HEK293 (cell line): ENCODE measurements around the gene WWC1.

Source experiments
- HOXC10 ChIP-seq: sonication (generic); formaldehyde crosslinking; IDR thresholded peaks from 2 replicates; pipeline ENCODE4 v1.8.1; 2023; ENCODE audit warnings: mild to moderate bottlenecking, missing genetic modification reagents
- MZF1 ChIP-seq: fragments of 450-650 bp; formaldehyde crosslinking; IDR thresholded peaks from 2 replicates; pipeline ENCODE4 v1.5.1; 2017; ENCODE audit warnings: missing biosample characterization, missing genetic modification characterization, borderline replicate concordance
- RBAK ChIP-seq: fragments of 450-650 bp; formaldehyde crosslinking; IDR thresholded peaks from 2 replicates; pipeline ENCODE4 v1.5.1; 2016; ENCODE audit warnings: missing biosample characterization, missing genetic modification characterization
- SP7 ChIP-seq: fragments of 450-650 bp; formaldehyde crosslinking; IDR thresholded peaks from 2 replicates; pipeline ENCODE4 v1.5.1; 2016; ENCODE audit warnings: missing biosample characterization, missing genetic modification characterization
- WT1 ChIP-seq: fragments of 450-650 bp; formaldehyde crosslinking; IDR thresholded peaks from 2 replicates; pipeline ENCODE4 v1.5.1; 2016; ENCODE audit warnings: missing biosample characterization, missing genetic modification characterization
- ZBTB17 ChIP-seq: fragments of 450-650 bp; formaldehyde crosslinking; IDR thresholded peaks from 2 replicates; pipeline ENCODE4 v1.5.1; 2016; ENCODE audit warnings: missing biosample characterization, missing genetic modification characterization
- ZEB2 ChIP-seq: fragments of 450-650 bp; formaldehyde crosslinking; IDR thresholded peaks from 2 replicates; pipeline ENCODE4 v1.5.1; 2016; ENCODE audit warnings: missing biosample characterization, missing genetic modification characterization
- ZNF555 ChIP-seq: fragments of 450-650 bp; formaldehyde crosslinking; conservative IDR thresholded peaks from 2 replicates; pipeline ENCODE4 v1.5.1; 2017; ENCODE audit warnings: missing biosample characterization, mild to moderate bottlenecking, missing genetic modification characterization, inconsistent platforms
- ZNF621 ChIP-seq: fragments of 450-650 bp; formaldehyde crosslinking; IDR thresholded peaks from 2 replicates; pipeline ENCODE4 v1.5.1; 2017; ENCODE audit warnings: missing biosample characterization, missing genetic modification characterization
- ZXDB ChIP-seq: fragments of 450-650 bp; formaldehyde crosslinking; IDR thresholded peaks from 2 replicates; pipeline ENCODE4 v1.5.1; 2016; ENCODE audit warnings: missing biosample characterization, missing genetic modification characterization
- TF ChIP-seq, protein P1 (sequence below): fragments of 450-650 bp; formaldehyde crosslinking; IDR thresholded peaks from 2 replicates; pipeline ENCODE4 v1.5.1; 2016; ENCODE audit warnings: missing biosample characterization, missing genetic modification characterization, borderline replicate concordance
- TF ChIP-seq, protein P2 (sequence below): fragments of 450-650 bp; formaldehyde crosslinking; IDR thresholded peaks from 2 replicates; pipeline ENCODE4 v1.5.1; 2016; ENCODE audit warnings: missing biosample characterization, missing genetic modification characterization
- TF ChIP-seq, protein P3 (sequence below): fragments of 450-650 bp; IDR thresholded peaks from 2 replicates; pipeline ENCODE4 v1.5.1; 2018; ENCODE audit warnings: missing biosample characterization, missing genetic modification characterization
- TF ChIP-seq, protein P4 (sequence below): fragments of 450-650 bp; formaldehyde crosslinking; IDR thresholded peaks from 2 replicates; pipeline ENCODE4 v1.5.1; 2016; ENCODE audit warnings: missing biosample characterization, missing genetic modification characterization
- TF ChIP-seq, protein P5 (sequence below): fragments of 450-650 bp; formaldehyde crosslinking; IDR thresholded peaks from 2 replicates; pipeline ENCODE4 v1.5.1; 2016; ENCODE audit warnings: missing biosample characterization, missing genetic modification characterization

The WWC1 gene

DNA sequence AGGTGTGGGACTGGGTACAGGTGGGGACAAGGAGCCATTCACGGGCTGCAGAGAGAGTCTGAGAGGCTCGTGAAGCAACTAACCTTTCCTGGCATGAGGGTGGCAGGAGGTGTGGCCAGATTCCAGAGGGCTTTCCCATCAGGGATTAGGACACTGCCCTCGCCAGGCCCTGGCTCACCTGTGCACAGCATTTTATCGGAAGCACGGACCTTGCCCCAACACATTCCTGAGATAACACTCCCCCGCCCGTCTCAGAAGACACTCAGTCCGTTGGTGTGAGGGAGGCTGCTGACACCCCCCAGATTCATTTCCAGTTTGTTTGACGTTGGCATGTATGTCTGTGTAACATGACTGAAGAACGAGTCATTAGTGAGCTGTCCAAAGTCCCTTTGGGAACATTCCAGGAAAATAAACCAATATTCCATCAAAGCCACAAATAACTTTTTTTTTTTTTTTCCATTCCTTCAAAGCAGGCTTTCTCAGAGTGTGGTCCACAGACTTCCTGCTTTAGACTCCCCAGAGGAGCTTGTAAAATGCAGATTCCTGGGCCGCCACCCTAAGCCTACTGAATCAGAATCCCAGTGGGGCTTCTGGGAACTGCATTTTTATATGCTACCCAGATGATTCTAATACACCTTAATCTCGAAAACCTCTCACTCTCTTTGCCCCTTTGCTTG, 23.4 kb downstream of the WWC1 start (continued):
- TF ChIP-seq, protein P1, sequence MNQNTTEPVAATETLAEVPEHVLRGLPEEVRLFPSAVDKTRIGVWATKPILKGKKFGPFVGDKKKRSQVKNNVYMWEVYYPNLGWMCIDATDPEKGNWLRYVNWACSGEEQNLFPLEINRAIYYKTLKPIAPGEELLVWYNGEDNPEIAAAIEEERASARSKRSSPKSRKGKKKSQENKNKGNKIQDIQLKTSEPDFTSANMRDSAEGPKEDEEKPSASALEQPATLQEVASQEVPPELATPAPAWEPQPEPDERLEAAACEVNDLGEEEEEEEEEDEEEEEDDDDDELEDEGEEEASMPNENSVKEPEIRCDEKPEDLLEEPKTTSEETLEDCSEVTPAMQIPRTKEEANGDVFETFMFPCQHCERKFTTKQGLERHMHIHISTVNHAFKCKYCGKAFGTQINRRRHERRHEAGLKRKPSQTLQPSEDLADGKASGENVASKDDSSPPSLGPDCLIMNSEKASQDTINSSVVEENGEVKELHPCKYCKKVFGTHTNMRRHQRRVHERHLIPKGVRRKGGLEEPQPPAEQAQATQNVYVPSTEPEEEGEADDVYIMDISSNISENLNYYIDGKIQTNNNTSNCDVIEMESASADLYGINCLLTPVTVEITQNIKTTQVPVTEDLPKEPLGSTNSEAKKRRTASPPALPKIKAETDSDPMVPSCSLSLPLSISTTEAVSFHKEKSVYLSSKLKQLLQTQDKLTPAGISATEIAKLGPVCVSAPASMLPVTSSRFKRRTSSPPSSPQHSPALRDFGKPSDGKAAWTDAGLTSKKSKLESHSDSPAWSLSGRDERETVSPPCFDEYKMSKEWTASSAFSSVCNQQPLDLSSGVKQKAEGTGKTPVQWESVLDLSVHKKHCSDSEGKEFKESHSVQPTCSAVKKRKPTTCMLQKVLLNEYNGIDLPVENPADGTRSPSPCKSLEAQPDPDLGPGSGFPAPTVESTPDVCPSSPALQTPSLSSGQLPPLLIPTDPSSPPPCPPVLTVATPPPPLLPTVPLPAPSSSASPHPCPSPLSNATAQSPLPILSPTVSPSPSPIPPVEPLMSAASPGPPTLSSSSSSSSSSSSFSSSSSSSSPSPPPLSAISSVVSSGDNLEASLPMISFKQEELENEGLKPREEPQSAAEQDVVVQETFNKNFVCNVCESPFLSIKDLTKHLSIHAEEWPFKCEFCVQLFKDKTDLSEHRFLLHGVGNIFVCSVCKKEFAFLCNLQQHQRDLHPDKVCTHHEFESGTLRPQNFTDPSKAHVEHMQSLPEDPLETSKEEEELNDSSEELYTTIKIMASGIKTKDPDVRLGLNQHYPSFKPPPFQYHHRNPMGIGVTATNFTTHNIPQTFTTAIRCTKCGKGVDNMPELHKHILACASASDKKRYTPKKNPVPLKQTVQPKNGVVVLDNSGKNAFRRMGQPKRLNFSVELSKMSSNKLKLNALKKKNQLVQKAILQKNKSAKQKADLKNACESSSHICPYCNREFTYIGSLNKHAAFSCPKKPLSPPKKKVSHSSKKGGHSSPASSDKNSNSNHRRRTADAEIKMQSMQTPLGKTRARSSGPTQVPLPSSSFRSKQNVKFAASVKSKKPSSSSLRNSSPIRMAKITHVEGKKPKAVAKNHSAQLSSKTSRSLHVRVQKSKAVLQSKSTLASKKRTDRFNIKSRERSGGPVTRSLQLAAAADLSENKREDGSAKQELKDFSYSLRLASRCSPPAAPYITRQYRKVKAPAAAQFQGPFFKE (tag by site-specific recombination), result no peak
- TF ChIP-seq ZNF555 (tag by site-specific recombination) (no peak), WT1 (no peak), RBAK (tag by site-specific recombination) (no peak), HOXC10 (CRISPR knock-in tag) (no peak), ZEB2 (peak; percentile 76), ZNF621 (tag by site-specific recombination) (no peak), ZBTB17 (peak; percentile 40), MZF1 (no peak), ZXDB (tag by site-specific recombination) (no peak), SP7 (tag by site-specific recombination) (no peak)
- TF ChIP-seq, protein P2, sequence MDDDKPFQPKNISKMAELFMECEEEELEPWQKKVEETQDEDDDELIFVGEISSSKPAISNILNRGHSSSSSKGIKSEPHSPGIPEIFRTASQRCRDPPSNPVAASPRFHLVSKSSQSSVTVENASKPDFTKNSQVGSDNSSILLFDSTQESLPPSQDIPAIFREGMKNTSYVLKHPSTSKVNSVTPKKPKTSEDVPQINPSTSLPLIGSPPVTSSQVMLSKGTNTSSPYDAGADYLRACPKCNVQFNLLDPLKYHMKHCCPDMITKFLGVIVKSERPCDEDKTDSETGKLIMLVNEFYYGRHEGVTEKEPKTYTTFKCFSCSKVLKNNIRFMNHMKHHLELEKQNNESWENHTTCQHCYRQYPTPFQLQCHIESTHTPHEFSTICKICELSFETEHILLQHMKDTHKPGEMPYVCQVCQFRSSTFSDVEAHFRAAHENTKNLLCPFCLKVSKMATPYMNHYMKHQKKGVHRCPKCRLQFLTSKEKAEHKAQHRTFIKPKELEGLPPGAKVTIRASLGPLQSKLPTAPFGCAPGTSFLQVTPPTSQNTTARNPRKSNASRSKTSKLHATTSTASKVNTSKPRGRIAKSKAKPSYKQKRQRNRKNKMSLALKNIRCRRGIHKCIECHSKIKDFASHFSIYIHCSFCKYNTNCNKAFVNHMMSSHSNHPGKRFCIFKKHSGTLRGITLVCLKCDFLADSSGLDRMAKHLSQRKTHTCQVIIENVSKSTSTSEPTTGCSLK (tag by site-specific recombination), result no peak
- TF ChIP-seq, protein P3, sequence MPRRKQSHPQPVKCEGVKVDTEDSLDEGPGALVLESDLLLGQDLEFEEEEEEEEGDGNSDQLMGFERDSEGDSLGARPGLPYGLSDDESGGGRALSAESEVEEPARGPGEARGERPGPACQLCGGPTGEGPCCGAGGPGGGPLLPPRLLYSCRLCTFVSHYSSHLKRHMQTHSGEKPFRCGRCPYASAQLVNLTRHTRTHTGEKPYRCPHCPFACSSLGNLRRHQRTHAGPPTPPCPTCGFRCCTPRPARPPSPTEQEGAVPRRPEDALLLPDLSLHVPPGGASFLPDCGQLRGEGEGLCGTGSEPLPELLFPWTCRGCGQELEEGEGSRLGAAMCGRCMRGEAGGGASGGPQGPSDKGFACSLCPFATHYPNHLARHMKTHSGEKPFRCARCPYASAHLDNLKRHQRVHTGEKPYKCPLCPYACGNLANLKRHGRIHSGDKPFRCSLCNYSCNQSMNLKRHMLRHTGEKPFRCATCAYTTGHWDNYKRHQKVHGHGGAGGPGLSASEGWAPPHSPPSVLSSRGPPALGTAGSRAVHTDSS (tag by site-specific recombination), result no peak
- TF ChIP-seq, protein P4, sequence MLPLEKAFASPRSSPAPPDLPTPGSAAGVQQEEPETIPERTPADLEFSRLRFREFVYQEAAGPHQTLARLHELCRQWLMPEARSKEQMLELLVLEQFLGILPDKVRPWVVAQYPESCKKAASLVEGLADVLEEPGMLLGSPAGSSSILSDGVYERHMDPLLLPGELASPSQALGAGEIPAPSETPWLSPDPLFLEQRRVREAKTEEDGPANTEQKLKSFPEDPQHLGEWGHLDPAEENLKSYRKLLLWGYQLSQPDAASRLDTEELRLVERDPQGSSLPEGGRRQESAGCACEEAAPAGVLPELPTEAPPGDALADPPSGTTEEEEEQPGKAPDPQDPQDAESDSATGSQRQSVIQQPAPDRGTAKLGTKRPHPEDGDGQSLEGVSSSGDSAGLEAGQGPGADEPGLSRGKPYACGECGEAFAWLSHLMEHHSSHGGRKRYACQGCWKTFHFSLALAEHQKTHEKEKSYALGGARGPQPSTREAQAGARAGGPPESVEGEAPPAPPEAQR (tag by site-specific recombination), result no peak
- TF ChIP-seq, protein P5, sequence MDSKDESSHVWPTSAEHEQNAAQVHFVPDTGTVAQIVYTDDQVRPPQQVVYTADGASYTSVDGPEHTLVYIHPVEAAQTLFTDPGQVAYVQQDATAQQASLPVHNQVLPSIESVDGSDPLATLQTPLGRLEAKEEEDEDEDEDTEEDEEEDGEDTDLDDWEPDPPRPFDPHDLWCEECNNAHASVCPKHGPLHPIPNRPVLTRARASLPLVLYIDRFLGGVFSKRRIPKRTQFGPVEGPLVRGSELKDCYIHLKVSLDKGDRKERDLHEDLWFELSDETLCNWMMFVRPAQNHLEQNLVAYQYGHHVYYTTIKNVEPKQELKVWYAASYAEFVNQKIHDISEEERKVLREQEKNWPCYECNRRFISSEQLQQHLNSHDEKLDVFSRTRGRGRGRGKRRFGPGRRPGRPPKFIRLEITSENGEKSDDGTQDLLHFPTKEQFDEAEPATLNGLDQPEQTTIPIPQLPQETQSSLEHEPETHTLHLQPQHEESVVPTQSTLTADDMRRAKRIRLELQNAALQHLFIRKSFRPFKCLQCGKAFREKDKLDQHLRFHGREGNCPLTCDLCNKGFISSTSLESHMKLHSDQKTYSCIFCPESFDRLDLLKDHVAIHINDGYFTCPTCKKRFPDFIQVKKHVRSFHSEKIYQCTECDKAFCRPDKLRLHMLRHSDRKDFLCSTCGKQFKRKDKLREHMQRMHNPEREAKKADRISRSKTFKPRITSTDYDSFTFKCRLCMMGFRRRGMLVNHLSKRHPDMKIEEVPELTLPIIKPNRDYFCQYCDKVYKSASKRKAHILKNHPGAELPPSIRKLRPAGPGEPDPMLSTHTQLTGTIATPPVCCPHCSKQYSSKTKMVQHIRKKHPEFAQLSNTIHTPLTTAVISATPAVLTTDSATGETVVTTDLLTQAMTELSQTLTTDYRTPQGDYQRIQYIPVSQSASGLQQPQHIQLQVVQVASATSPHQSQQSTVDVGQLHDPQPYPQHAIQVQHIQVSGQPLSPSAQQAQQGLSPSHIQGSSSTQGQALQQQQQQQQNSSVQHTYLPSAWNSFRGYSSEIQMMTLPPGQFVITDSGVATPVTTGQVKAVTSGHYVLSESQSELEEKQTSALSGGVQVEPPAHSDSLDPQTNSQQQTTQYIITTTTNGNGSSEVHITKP (tag by site-specific recombination), result peak; percentile 55
